ENCODE data around the gene ZNRF1.

Gene ZNRF1

DNA sequence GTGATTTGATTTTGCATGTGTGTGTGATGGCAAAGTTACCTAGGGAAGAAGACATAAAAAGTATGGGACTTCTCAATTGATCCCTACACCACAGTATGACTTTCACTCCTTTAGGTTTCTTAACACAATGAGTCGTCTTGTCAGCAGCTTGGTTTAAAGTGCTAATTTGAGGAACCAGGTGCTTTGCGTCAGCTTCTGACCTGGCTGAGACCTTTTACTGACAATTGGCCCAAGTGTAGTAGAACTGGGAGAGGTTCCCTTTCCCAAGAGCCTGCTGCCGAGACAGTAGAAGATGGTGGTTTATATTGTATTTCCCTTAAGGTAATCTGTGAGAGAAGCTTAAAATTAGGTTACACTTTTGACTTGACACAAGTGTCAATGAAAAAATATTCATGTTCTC lies 62.8 kb downstream of the ZNRF1 start:
- no peak for DNase-seq (ENCODE audit: low read depth)

DNA sequence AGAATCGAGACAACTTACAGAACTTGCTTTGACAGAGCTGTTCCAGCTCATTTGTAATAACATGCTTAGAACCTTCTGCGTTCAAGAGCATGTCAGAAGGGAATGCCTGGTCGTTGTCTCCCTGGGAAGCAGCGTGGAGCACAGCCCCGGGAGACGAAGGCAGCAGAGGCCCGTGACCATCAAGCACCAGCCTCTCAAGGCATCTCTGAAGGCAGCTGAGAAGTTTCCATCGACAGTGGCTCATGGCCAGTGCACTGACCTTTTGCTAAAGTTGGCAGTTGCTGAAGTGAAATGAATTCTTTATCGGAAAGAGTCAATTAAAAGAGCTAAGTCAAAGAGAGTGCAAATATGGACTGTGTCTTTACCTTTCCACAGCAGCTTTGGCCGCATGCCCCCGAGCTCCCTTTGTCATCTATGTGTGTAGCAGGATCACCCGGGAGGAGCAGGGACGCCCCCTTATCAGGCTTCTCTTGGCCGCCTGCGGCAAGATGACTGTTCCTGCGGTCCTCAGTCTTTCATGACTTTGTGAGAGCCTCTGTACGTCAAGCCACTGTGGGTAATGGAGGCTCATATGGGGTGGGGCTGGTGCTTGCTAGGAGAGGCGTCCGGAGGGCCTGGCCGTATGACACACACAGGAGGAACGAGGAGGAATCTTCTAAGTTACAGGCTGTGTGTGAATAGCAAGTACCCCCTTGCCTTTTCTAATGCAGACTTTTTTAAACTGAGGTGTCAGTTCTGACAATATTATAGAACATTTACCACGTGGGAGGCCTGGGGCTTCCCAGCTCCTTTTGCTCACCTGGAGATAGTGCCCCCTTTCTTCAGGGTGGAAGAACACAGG lies 63.5 kb downstream of the ZNRF1 start:
- no peak for DNase-seq (ENCODE audit: low read depth)

DNA sequence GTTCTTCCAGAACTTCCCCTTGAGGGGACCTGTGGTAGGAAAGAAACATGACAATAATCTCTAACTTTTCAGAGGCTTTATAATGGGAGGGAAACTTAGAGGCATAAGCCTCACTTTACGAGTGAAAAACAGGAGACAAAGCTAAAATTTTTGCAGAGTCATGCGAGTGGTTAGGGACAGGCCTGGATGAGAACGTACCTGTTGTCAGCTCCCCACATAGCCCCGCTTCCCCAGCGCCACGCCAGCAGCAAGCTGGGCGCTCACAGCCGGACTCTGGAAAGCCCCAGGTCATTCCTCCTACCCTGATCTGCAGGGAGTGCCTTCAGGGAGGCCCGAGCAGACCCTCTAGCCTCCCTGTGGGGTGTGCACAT lies 64.1 kb downstream of the ZNRF1 start:
- no peak for DNase-seq (ENCODE audit: low read depth)

DNA sequence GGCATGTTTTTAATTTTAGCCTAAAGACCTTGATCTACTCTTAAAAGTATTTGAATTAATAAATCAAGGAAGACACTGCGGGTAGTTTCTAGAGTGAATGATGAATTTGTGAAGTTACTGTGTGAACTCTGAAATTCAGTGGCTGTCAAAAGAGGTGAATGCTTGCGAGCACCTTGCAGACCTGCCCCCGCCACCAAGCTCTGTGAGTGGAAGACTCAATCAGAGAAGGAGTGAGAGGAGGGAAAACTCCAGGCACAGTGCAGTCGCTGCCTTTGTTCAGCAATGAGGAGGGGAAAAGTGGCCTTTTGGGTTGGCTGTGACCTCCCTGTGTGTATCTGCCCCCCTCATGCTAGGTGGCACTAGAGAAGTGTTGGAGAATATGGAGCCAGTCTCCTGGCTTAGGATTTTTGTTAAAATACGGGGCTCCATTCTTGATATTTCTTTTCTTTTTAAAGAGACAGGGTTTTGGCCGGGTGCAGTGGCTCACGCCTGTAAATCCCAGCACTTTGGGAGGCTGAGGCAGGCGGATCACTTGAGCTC lies 64.8 kb downstream of the ZNRF1 start:
- DNase-seq (ENCODE audit: low read depth), result no peak

DNA sequence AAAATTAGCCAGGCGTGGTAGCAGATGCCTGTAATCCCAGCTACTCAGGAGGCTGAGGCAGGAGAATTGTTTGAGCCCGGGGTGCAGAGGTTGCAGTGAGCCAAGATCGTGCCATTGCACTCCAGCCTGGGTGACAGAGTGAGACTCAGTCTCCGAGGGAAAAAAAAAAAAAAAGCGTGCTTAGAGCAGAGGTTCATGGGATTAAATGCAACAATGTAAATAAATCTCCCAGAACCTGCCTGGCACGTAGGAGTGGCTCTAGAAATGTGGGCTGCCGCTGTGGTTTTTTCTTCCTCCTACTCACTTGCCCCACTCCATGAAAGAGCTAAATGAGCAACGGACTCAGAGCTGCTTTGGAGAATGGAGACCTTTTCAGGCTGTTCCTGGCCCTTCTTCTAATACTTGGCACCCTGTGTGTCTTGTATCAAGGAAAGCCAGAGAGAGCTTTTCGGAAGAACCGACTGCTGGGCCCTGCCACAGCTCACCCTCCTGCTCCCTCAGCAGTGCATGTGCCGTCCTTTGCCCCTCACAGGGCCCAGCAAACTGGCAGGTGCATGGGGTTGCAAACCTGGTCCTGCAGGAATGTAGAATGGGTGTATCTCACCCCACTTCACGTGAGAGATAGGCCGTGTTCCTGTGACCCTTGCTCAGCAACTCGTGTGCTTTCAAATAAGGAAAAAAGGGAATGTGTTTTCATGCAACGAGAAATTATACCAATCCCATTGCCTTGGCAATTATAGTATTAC lies 65.8 kb downstream of the ZNRF1 start:
- DNase-seq (ENCODE audit: low read depth), result no peak

DNA sequence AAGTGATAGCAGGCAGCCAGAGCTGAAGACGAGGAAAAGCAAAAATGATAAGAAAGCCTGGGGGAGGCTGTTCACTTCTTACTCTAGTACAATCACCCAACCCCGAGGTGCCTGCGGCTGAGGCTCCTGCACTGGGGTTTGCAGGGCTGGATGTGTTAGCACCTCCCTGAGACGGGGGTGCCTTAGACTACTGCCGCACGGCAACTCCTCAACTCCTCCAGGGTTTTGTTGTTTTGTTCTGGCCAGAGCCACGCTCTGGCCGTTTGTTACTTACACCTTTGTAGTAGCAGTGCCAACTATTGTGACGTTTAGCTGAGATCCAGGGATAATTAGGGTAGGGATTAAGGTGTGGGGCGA lies 66.3 kb downstream of the ZNRF1 start:
- DNase-seq (ENCODE audit: low read depth), result no peak

DNA sequence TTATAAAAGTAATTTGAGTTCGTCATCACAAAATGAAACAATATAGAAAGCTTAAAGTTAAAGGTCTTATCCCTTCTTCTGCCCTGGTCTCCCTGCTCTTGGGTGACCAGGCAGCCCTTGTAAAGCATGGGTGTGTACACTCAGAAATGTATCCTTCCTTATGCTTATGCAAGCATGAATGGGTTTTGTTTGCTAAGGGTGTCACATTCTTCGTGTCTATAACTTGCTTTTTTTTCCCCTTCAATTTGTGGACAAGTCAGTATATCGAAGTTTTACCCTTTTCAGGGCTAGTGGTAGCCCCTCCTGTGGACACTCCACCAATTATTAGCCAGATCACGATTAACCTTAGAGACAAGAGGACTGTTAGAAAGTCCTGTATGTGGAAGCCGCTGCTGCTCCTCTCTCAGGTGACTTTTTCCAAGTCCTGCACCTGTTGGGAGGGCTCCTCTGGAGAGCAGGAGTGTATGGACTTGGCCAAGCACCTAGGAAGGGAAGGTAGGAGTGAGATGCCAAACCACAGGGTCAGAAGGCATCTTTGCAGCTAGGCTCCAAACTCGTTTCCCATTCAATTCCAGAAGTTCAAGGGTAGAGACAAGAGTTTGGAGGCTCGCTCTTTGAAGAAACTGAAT lies 66.8 kb downstream of the ZNRF1 start:
- no peak for DNase-seq (ENCODE audit: low read depth)

DNA sequence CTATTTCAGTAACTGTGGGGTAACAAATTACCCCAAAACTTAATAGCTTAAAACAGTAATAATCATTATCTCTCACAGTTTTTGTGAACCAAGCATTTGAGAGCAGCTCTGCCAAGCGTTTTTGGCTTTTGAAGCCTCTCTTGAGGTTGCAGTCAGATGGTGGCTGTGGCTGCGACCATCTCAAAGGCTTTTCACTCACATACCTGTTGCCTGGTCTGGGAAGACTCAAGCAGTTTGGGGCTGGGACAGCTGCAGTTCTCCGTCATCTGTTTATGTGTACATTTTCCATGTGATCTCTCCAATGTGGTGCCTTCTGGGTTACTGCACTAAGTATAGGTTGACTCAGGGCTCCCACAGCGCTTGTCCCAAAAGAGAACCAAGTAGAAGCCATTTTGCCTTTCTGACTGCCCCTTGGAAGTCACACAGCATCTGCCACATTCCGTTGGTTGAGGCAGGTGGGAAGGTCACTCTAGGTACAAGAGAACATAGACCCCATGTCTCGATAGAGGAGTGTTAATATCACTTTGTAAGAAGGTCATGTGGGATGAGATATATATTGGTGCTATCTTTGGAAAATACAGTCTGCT lies 68.1 kb downstream of the ZNRF1 start:
- no peak for DNase-seq (ENCODE audit: low read depth)

DNA sequence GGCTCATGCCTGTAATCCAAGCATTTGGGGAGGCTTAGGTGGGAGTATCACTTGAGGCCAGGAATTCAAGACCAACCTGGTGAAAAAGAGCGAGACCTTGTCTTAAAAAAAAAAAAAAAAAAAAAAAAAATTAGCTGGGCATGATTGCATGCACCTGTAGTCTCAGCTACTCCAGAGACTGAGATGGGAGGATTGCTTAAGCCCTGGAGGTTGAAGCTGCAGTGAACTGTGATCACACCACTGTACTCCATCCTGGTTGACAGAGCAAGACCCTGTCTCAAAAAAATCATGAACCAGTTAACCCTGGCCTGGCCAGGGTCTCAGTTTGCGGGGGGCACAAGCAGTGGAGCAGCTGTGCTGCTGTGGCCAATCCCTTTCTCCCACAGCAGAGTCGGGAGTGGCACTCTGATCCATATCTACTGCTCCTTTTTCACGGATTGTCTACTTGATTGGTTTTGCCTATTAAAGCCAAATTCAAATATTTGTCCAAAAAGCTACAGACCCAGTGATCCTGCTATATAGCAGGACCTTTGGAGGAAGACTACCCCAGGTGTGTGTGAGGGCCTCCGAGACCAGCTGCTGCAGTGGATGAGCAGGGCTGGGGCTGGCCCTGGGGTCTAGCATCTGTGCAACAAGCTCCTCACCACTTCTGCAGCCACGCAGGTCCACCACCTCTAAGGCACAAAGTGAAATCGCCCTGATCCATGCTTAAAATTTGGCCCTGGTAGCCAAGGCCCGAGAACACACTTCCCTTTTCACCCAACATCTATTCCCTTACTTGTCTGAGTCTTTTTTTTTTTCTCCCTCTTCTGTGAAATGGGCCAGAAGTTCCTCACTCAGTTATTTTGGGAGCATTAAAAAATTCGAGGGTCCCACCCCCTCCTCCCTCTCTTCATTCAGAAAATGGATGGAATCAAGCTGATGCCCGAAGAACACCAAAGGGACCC lies 69.5 kb downstream of the ZNRF1 start:
- no peak for DNase-seq (ENCODE audit: low read depth)

DNA sequence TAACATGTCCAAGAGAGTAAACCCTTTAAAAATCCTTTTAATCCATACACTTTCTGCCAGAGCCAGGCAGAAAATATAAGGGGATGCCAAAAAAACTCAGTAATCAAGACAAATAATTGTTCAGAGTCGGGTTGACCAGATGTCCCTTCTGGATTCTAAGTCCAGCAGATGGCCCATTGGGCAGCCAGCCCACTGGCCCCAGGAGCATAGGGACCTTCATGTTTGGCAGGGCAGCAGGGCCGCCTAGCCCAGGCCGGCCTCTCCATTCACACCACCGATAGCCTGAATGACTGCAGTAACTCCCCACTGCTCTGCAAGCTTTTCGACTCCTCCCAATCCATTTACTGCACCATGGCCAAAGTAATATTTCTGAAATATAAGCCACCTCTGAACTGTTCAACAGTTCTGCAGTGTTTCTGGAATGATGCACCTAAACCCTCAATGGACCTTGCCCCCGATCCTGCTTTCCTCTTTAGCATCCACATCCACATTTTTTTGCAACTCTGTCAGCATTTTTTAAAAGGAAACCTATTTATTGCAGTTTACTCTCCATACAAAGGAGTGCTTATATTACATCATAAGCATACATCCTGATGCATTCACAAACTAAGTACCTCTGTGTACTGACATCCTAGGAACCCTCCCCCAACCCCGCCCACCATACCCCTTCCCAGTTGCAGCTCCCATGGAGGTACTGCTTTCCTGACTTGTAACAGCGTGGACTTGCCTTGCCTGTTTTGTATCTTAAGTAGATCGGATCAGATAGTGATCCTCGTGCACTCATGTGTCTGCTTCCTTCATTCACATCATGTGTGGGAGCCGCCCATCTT lies 71.4 kb downstream of the ZNRF1 start:
- no peak for DNase-seq (ENCODE audit: low read depth)

DNA sequence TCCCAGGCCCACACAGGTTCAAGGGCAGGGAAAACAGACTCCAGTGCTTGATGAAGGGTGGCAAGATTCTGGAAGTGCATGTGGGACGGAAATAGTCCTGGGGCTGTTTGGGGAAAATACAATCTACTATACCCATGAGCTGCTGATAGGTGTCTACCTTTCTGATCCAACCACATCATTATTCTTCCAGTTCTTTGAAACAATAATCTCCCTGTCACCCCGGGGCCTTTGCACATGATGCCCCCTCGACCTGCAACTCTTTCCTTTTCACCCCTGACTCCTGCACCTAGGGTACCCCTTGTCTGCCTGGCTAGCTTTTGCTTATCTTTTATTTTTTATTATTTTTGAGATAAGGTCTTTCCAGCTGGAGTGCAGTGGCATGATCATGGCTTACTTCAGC lies 72.8 kb downstream of the ZNRF1 start:
- no peak for DNase-seq (ENCODE audit: low read depth)

DNA sequence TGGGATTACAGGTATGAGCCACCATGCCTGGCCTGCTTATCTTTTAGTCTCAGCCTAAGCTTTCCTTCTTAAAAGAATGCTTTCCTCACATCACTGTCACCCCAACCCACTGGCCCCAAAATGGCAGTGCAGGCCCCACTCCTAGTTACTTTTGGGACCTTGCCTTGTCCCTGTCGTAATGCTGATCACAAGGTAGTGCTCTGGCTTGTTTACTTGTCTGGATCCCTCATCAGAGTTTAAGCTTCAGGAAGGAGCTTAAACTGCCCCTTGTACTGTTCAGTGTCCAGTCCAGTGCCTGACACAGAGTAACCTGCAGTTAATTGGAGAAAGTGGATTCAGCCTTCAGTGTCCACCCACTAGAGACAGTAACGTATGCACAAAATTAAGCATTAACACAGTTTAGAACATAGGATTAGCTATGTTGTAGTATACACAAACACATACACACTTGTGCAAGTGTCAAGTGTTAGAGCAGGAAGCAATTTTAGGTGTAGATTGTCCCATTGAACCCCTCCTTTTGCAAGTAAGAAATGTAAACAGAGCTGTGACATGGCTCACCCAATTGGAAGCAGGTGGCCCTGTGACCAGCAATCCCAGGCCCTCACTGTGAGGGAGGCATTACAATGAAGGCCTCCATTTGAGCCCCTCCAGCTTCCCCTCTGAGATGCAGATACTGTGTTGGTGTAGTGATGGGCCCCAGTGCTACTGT lies 73.6 kb downstream of the ZNRF1 start:
- no peak for DNase-seq (ENCODE audit: low read depth)

DNA sequence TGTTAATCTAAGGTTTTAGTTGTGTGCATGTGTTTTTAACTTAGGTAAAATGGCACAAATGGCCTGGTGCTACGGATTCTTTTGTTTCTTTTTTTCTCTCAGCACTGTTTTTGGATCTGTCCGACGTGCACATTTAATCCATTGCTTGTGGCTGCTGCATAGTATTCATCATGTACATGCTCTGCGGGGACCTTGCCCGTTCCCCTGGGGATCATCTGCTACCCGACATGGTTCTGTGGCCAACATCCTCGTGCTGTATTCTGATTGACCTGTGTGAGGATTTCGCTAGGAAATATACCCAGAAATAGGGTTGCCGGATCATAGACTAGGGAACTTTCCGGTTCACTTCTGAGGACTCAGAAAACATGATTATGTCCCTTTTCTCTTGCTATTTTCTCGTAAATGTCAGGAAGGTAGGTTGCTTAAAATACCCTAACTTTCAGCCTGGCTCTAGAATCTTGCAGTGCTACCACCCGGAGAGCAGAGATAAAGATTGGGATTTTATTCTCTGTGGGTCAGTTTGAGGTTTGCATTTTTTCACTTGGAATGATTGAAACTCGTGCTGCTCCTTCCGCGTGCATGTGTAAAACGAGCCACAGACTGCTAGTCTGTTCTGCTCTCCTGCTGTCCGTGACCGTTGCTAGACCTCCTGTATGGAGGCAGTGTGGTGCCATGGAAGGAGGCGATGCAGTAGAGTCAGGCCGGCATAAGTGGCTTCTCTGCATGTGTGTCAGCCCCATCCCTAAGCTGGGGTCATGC lies 74.9 kb downstream of the ZNRF1 start:
- DNase-seq (ENCODE audit: low read depth), result no peak

DNA sequence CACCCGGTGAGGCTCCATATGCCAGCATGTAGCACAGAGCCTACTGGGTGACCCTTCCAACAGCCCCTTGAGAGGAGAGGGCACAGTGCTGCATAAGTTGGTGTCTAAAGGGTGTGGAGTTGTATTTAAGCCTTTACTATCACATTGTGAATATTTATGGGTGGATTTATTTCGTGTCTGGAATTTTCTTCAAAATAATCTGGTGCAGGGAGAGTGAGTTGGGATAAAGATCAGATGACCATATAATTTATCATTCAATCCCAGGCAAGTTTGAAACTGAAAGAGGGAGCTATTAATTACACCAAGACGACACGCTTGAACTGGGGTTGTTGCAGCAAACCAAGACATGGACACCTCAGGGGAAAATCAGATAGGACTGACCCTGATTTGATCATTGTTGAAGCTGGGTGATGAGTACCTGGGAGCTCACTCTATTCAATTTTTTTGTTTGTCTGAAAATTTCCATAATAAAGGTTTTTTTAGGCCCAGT lies 75.5 kb downstream of the ZNRF1 start:
- DNase-seq (ENCODE audit: low read depth), result no peak

DNA sequence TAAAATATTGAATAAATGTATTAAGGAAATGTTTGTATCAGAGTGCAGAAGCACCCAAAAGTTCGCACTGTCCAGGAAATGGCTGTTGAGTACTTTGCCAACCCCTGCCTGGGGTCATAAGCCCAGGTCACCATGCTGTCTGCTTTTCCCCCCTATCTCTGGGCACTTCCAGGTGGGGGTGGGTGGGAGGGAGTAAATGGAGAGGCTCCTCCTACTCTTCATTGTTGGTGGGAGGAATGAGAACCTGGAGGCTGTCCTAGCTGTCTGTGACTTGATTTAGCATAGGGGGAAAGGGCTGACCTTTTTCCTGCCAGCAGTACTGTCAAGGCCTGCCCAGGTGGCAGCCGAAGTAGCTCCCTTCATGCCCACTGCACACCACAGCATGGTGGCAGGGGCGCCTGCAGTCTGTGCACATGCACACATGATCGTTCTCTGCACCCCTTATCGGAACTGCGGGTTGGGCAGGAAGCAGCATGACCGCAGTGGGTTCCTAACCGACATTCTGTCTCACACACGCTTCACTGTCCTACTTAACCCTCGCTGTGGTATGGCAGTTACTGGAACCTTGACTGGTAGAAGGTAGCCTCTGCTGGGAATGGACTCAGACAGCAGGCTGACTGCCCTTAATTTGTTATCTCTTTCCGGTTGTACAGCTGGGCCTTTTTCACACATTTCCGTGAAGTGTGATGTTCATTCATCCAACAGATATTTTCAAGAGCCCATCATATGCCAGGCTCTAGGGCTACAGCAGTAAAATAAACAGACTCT lies 76.3 kb downstream of the ZNRF1 start:
- DNase-seq (ENCODE audit: low read depth), result no peak

DNA sequence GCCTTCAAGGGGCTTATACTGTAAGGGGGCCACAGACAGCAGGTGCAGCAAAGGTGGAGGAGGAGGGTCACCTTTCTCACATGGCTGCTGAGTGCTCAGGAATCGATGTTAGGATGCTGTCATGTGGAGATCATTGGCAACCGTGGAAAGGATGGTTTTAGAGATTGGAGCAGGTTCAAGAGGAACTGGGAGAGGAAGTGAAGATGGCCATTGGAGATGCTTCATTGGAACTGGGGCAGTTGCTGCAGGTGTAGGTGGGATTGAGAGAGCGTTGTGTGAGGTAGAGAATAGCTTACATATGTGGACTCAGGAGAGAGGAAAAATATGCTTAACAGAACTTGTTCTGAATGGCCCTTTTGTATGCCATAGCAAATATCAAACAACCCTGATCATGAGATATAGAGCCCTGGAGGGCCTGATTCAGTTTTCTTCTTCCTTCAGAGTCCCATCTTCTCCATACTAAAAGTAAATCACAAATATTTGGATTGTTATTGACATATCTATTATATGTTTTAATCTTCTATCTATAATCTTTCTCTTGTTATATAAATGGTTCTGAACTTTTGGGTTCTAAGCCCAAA lies 77.0 kb downstream of the ZNRF1 start:
- DNase-seq (ENCODE audit: low read depth), result no peak

DNA sequence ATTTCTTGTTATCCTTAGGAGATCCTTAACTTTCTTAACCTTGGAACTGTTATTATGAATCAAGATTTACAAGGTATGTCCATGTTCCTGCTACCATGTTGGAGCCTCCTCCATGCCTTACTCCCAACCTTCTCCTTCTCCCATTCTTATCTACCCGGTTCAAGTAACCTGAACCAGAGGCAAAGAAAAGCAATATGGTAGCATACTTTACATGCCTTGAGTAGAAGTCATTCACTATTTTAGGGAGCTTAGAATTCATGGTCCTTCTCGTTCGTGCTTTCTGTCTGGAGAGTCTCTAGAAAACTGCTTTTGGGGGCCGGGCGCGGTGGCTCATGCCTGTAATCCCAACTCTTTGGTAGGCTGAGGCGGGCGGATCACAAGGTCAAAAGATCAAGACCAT lies 80.1 kb downstream of the ZNRF1 start:
- DNase-seq (ENCODE audit: low read depth), result no peak
